GM21423 (cell line): ENCODE data around the gene PDLIM5.
A peak's percentile ranks its signal among the peaks of the same experiment; 100 is the strongest.
"Not testable (repeated sequence)": the region's sequence is repeated elsewhere in the genome, so short reads cannot be mapped to it uniquely, and the experiment has no call there.

ENCODE experiments used
- ATAC-seq: cut with Tn5 transposase; IDR thresholded peaks from one replicate; pipeline ENCODE4 v1.9.1; 2021; ENCODE audit warnings: mild to moderate bottlenecking, moderate library complexity; ENCODE audit not compliant: unreplicated experiment

PDLIM5 gene, protein sequence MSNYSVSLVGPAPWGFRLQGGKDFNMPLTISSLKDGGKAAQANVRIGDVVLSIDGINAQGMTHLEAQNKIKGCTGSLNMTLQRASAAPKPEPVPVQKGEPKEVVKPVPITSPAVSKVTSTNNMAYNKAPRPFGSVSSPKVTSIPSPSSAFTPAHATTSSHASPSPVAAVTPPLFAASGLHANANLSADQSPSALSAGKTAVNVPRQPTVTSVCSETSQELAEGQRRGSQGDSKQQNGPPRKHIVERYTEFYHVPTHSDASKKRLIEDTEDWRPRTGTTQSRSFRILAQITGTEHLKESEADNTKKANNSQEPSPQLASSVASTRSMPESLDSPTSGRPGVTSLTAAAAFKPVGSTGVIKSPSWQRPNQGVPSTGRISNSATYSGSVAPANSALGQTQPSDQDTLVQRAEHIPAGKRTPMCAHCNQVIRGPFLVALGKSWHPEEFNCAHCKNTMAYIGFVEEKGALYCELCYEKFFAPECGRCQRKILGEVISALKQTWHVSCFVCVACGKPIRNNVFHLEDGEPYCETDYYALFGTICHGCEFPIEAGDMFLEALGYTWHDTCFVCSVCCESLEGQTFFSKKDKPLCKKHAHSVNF

GRCh38 chr4:94451695-94452475, at the start of gene PDLIM5:
Gene PDLIM5, plus strand, starts transcription at chr4:94451942. Its CDS starts 3,347 bp downstream, at chr4:94455289.
- peak; percentile 91 for ATAC-seq

DNA sequence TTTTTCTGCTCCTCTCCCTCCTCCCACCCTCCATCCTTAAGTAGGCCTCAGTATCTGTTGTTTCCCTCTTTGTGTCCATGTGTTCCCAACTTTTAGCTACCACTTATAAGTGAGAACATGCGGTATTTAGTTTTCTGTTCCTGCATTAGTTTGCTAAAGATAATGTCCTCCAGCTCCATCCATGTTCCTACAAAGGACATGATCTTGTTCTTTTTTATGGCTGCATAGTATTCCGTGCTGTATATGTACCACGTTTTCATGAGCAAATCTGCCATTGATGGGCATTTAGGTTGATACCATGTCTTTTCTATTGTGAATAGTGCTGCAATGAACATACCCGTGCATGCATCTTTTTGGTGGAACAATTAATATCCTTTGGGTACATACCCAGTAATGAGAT, 49.3 kb upstream of the PDLIM5 start:
- not testable (repeated sequence) for ATAC-seq

DNA sequence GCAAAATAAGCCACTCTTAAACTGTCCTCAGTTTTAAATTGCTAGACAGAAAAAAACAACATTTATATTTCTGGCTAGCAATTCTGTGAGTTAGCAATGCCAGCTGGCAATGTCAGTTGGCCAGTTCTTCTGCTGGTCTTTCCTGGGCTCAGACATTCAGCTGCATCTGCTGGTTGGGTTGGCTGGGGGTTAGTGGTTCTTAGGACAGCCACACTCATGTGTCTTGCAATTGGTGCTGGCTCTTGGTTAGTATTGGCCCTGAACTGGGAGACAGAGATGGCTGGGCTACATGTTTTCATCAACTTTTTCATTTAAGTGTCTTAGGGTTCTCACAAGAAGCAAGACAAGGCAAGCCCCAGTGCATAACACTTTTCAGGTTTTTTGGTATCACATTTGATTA, 48.0 kb upstream of the PDLIM5 start:
- no peak for ATAC-seq

- peak; percentile 89 for ATAC-seq
These were observed 44.9 kb upstream of the PDLIM5 start for GRCh38 chr4:94406668-94407437.

- ATAC-seq: no peak
These were observed 43.9 kb upstream of the PDLIM5 start for GRCh38 chr4:94407846-94408245.

GRCh38 chr4:94408549-94409374, 43.0 kb upstream of the PDLIM5 start:
- no peak for ATAC-seq

- ATAC-seq: no peak
These were observed 42.4 kb upstream of the PDLIM5 start for GRCh38 chr4:94409375-94409679.

DNA sequence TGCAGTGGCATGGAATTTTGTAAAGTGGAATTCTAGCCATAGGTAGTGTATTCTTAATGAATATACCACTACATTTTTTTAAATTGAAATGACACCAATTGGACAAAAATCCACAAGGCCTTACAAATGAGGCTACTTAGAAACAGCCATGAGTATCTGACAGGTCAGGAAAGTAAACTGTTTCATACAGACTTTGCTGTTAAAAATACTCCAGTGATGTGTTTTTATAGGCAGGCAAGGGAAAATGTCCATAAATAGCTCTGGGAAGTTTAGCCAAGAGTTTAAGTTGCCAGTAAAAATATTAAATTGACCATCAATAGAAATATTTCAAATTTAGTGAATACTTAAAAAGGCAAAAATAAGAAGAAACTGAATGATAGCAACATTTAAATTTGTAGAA, 41.8 kb upstream of the PDLIM5 start:
- no peak for ATAC-seq

- ATAC-seq: no peak
These were observed 41.0 kb upstream of the PDLIM5 start for GRCh38 chr4:94410678-94411206.

DNA sequence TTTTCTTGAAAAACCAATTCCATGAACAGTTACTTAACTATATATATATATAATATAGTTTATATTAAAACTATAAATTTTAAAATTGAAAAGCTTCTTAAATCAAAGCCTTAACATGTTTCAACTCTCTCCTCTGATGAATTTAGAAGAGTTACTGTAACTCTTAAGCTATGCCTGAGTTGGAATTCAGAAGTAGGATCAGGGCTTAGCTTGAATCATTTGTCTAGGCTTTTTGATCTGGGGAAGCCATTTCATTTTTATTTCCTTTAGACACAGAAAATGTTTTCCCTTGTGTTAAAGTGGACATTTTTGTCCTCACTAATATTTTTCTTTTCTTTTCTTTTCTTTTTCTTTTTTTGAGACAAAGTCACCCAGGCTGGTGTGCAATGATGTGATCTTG, 40.4 kb upstream of the PDLIM5 start:
- no peak for ATAC-seq

DNA sequence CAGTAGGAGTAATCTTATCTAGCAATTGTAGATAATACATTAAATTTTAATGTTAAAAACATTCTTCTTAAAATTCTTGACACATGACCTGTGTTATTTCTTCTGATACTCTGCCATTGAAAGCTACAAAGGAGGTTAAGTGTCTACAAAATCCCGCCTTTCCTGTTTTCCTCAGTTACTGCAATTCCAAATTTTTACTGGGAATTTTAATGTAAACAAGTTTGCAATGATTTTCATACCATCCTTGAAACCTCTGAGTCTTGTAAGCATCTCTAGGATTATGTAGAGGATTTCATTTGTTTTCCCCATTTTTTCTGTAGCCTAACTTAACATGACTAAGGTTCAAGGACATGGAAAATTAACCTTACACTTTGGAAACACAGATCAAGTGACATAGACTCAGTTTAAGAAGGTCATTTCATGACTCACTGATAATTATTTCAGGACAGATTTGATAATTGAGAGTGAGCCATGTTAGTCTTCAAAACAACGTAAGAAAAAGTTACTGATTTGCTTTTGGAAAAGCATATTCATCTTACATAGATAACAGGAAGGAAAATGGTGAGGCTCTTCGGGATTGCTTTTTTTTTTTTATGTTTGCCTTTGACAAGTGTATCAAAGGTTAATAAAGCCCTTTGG, 39.6 kb upstream of the PDLIM5 start:
- no peak for ATAC-seq

- ATAC-seq: no peak
These were observed 39.1 kb upstream of the PDLIM5 start for GRCh38 chr4:94412658-94413038.

DNA sequence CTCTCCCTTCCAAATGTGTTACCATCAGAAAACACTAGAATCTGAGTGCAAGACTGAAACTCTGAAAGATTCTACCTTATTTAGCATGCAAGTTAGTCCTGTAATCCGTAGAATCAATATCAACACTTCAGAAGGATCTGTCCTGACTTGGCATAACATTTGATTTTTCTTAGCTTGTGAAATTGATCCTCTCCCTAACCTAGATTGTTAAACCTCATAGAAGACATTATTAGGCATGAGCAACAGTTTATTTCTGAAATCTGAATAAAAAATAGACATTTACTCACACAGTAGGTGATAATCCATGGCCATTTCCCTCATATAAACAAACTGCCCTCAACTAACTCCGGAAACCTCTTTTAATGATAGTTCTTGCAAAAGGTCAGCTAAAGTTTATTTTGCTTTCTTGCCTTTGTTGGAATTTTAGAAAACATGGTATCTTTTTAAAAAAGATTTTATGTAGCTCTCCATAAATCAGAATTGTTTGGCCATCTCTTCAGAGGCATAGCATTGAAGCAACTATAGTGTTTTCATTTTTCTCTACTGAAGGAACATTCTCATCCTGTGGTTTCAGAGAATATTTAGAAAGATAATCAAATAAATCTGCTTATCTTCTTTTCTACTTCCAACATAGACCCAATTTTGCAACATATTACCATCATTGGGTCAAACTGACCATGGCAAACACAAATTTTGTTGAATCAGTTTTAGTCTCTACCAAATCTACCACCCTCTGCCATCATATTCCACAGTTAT, 38.5 kb upstream of the PDLIM5 start:
- no peak for ATAC-seq

- ATAC-seq: no peak
These were observed 36.8 kb upstream of the PDLIM5 start for GRCh38 chr4:94414907-94415306.

- ATAC-seq: no peak
These were observed 36.3 kb upstream of the PDLIM5 start for GRCh38 chr4:94415448-94415847.

DNA sequence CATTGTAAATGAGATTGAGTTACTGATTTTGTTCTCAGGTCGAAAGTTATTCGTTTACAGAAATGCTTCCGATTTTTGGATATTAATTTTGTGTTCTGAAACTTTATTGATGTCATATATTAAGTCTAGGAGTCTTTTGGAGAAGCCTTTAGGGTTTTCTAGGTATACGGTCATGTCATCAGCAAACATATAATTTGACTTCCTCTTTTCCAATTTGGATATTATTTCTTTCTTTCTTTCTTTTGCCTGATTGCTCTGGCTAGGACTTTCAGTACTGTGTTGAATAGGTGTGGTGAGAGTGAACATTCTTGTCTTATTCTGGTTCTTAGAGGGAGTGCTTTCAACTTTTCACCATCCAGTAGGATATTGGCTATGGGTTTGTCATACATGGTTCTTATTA, 35.4 kb upstream of the PDLIM5 start:
- ATAC-seq: no peak

DNA sequence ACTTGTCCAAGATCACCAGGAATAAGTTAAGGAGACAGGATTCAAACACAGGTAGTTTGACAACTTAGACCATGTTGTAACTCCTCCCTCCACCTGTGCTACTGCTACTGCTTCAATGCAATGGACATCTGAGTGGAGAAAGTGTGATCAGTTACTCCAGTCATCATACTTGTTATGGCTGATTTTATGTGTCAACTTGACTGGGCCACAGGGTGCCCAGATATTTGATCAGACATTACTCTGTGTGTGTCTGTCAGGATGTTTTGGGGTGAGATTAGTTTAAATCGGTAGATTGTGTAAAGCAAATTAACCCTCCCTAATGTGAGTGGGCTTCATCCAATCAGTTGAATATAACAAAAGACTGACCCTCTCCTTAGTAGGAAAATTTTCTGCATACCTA, 34.8 kb upstream of the PDLIM5 start:
- no peak for ATAC-seq

DNA sequence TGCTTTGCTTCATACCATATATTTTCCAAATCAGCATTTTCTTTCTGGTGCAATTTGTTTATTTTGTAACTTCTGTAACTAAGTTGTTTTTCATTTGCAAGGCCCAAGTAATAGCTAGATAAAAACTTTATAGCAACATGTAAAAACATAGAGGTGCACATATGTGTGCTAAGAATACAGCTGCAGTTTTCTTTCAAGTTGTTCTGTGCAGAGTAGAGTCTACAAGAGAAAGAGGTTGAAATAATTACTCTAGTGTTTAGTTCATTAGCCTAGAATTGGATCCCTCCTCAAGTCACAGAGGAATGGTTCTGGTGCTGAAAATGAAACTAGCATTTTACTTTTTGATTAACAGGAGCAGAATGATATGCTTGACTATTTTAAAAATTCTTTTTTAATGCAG, 32.2 kb upstream of the PDLIM5 start:
- ATAC-seq: no peak

- no peak for ATAC-seq
These were observed 31.8 kb upstream of the PDLIM5 start for GRCh38 chr4:94419956-94420355.
